ENCODE results near the gene SYTL4. TPM values are rescaled to one million over a fixed set of nuclear protein-coding genes. Genes with fewer than 3 reads are reported as not detected.

The SYTL4 gene
- total RNA-seq, 6 donors from 2014 or later = 7.4 to 26.2 (median 15.9) TPM

- DNase-seq (no peak), ATAC-seq (ENCODE audit: low FRiP score in 2 of 2) (no peak)
- no peak for TF ChIP-seq POLR2A (IDR thresholded peaks at IDR 0.05)
- no peak for TF ChIP-seq EP300 (IDR thresholded peaks at IDR 0.05)
- TF ChIP-seq POLR2AphosphoS5 (IDR thresholded peaks at IDR 0.05) = no peak
- TF ChIP-seq CTCF (IDR thresholded peaks at IDR 0.05) = no peak
- no peak overlapping the region for H3K4me3 ChIP-seq
- H3K36me3 ChIP-seq = no peaks in the 10 kb centered on the region
- H3K27ac ChIP-seq = no peak overlapping the region
- no peaks in the 10 kb centered on the region for H3K9me3 ChIP-seq
- no peaks in the 10 kb centered on the region for H3K27me3 ChIP-seq
- H3K4me1 ChIP-seq = no peaks in the 10 kb centered on the region
- 69 to 78% methylated on average over 3 of the region's 3 CpGs for WGBS, 2 donors
Observed at GRCh38 chrX:100696699-100697351, 35.1 kb downstream of the SYTL4 start.

GRCh38 chrX:100695991-100696390 lies 35.9 kb downstream of the SYTL4 start:
- TF ChIP-seq CTCF (IDR thresholded peaks at IDR 0.05) (no peak), EP300 (IDR thresholded peaks at IDR 0.05) (no peak), POLR2A (IDR thresholded peaks at IDR 0.05) (no peak), POLR2AphosphoS5 (IDR thresholded peaks at IDR 0.05) (no peak)
- WGBS, 2 donors = 71 to 84% methylated on average over 4 of the region's 4 CpGs
- Histone ChIP-seq H3K9me3 (no peaks in the 10 kb centered on the region), H3K27me3 (no peaks in the 10 kb centered on the region), H3K4me1 (no peaks in the 10 kb centered on the region), H3K27ac (no peak overlapping the region), H3K36me3 (no peaks in the 10 kb centered on the region), H3K4me3 (no peak overlapping the region)
- ATAC-seq (ENCODE audit: low FRiP score in 2 of 2) = no peak
- DNase-seq = no peak

- ATAC-seq (ENCODE audit: low FRiP score in 2 of 2) (no peak), DNase-seq (no peak)
- Histone ChIP-seq H3K27ac (no peak overlapping the region), H3K36me3 (peaks cover 0 to 5% (median 0%) of the 10 kb centered on the region in 4 donors), H3K4me3 (no peak overlapping the region), H3K4me1 (no peaks in the 10 kb centered on the region), H3K9me3 (no peaks in the 10 kb centered on the region), H3K27me3 (no peaks in the 10 kb centered on the region)
- 50 to 57% methylated on average over 2 of the region's 2 CpGs for WGBS, 2 donors
- TF ChIP-seq CTCF (IDR thresholded peaks at IDR 0.05) = no peak
- TF ChIP-seq EP300 (IDR thresholded peaks at IDR 0.05) = no peak
- TF ChIP-seq POLR2AphosphoS5 (IDR thresholded peaks at IDR 0.05) = no peak
- no peak for TF ChIP-seq POLR2A (IDR thresholded peaks at IDR 0.05)
Observed at GRCh38 chrX:100695302-100695701, 36.6 kb downstream of the SYTL4 start.

- ATAC-seq (ENCODE audit: low FRiP score in 2 of 2) (no peak), DNase-seq (no peak)
- TF ChIP-seq EP300 (IDR thresholded peaks at IDR 0.05) (no peak), POLR2AphosphoS5 (IDR thresholded peaks at IDR 0.05) (no peak), POLR2A (IDR thresholded peaks at IDR 0.05) (no peak), CTCF (IDR thresholded peaks at IDR 0.05) (no peak)
- 42 to 78% methylated on average over 2 of the region's 2 CpGs for whole genome bisulfite sequencing, 2 donors
- H3K27ac ChIP-seq = no peak overlapping the region
- no peak overlapping the region for H3K4me3 ChIP-seq
- no peaks in the 10 kb centered on the region for H3K9me3 ChIP-seq
- H3K27me3 ChIP-seq = no peaks in the 10 kb centered on the region
- no peaks in the 10 kb centered on the region for H3K4me1 ChIP-seq
- peaks cover 0 to 5% (median 0%) of the 10 kb centered on the region in 4 donors for H3K36me3 ChIP-seq
Observed at GRCh38 chrX:100687546-100687945, 44.4 kb downstream of the SYTL4 start.

GRCh38 chrX:100687128-100687527 lies 44.8 kb downstream of the SYTL4 start:
- TF ChIP-seq EP300 (IDR thresholded peaks at IDR 0.05) (no peak), CTCF (IDR thresholded peaks at IDR 0.05) (no peak), POLR2AphosphoS5 (IDR thresholded peaks at IDR 0.05) (no peak), POLR2A (IDR thresholded peaks at IDR 0.05) (no peak)
- H3K27ac ChIP-seq = no peak overlapping the region
- H3K36me3 ChIP-seq = peaks cover 0 to 5% (median 0%) of the 10 kb centered on the region in 4 donors
- H3K9me3 ChIP-seq = no peaks in the 10 kb centered on the region
- DNase-seq = no peak
- 70% methylated on average over 6 of the region's 6 CpGs; no CpG with 5 or more reads in 1 of the 2 donors for whole genome bisulfite sequencing, 2 donors
- no peak for ATAC-seq (ENCODE audit: low FRiP score in 2 of 2)
- no peak overlapping the region for H3K4me3 ChIP-seq
- no peaks in the 10 kb centered on the region for H3K27me3 ChIP-seq
- H3K4me1 ChIP-seq = no peaks in the 10 kb centered on the region

Data from upper lobe of left lung (tissue), 6 donors.